Heart left ventricle (tissue), 13 donors: Measurements from ENCODE around the gene GRM8.

Experiments
- CTCF ChIP-seq, 12 donors: fragments of 200-600 bp; sonication (generic) in 4 of 12; IDR thresholded peaks; one replicate each; pipeline versions ENCODE4 v1.5.0 to v1.8.0; 2018 to 2022; ENCODE audit warnings: antibody characterized with exemption in 12 of 12, mild to moderate bottlenecking in 5 of 12
- POLR2A ChIP-seq, 2 donors: fragments of 450-650 bp; IDR thresholded peaks; one replicate each; pipeline ENCODE4 v1.6.1; 2017; ENCODE audit warnings: antibody characterized with exemption in 2 of 2, mild to moderate bottlenecking in 2 of 2, moderate library complexity in 2 of 2
- donor health status: ischemic (EF 13 %, LVEDD 7.1; RV severe dilation, severe dysfunction).
- donor health status: DM: no; HTN: yes; CAD: no.
- donor health status: DM: no; HTN: no; CAD: no.
- donor health status: ischemic (EF 25% LVEDD 6.9; RV normal size, moderate dysfunction).
- donor health status: ischemic (EF 25% LVEDD 5.7; RV mildly dilated, moderate dysfunction).
- donor health status: ischemic (EF 35%, LVEDD 5.7; RV mildly dilated, moderate dysfunction).
- donor health status: nonischemic (EF 11% LVEDD 7.7; RV severe dilation, severe dysfunction).
- donor health status: DM: yes; HTN: yes; CAD: no.
- donor health status: PGD.
- donor health status: ischemic (EF 29% LVEDD 5.4; RV normal size, mild dysfunction).
- donor health status: nonischemic (EF 23%, LVEDD 6.1; RV moderate dilation, normal function).

DNA sequence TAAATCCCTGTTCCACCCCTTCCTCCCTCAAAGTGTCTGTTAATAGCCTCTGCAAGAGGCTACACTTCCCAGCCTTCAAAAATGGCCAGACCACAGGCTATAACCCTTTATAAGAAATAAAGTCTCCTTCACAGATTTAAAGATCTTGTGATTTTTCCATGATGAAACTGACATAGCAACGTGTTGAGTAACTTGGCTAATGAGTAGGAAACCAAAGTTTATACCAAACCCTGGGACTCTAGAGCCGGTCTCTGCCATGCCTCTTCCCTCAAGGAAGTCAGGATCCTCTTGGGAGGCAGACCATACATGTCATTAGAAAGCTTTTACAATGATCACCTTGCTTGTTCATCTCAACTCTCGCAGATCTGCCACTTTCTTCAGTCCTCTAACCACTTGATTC is 44.4 kb downstream of the GRM8 start:
- TF ChIP-seq CTCF (IDR thresholded peaks at IDR 0.05) (no peak), POLR2A (IDR thresholded peaks at IDR 0.05) (no peak)
